OCI-M2 (cell line): ENCODE results near the gene FANCM.
A peak's percentile ranks its signal among the peaks of the same experiment; 100 is the strongest.

Source experiments
- DNase-seq: peaks from one replicate; lab custom pipeline; 2025; ENCODE audit not compliant: unreplicated experiment; lab: John Stamatoyannopoulos, UW

Gene FANCM

DNA sequence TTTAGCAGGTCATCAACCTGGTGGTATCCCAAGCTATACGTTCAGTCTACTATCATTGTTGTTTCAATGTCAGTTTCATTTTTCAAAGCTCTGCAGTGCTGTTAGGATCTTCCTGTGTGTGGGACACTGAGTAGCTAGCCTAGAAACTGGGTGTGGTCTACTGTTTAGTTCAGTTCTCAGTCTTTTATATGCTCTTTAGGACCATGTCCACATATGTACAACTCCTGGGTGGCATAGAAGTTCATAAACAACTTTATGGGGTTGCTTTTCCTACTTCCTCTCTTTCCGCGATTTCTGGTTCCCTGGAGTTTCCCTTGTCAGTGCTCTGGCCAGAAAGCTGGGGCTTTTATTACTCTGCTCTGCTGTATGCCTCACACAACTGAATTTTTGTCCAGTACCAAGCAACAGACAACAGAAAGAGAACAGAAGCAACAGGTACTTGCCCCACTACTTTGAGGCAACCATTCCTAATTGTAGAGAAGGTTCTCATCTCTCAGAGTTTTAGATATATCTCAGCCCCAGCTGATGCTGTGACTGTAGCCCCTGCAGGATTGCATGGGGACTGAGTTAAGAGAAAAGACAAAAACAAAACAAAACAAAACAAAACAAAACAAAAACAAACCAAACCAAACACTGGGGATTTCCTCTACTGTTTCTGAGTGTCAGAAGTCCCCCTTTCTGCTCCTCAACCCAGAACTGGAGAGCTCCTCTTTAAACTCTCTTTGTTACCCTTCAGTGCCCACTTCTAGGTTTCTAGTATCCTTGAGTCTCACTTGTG lies 86.9 kb downstream of the FANCM start:
- no peak for DNase-seq

DNA sequence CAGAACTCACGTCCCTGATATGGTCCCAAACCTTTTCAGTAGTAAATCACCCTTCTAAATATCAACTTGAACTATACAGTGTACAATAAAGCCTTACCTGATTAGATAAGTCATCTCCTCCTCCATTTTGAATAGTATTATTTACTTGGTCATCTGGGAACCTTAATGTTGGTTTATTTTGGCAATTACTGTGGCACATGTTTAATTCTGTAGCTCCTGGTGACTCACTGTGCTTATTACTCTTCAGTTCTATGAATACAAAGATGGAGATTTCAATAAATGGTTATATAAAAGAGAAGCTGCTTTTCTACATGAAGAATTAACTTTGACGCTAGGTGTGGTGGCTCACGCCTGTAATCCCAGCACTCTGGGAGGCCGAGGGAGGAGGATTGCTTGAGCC lies 91.8 kb downstream of the FANCM start:
- no peak for DNase-seq

DNA sequence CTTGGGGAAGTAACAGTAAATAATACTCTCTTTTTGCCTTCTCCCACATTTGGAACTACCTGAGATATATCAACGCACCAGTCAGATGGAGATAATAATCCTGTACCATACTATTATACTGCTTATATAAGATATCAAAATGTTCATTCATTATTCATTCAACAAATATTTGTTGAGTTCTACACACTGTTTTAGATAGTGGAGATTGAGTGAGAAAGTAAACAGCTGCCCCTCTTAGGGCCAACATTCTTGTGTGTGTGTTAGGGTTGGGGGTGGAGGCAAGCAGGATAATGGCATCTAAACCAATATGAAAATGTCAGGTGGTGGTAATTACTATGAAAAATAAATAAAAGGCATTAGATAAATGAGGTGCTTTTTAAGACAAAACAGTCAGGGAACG lies 103.3 kb downstream of the FANCM start:
- DNase-seq: no peak

DNA sequence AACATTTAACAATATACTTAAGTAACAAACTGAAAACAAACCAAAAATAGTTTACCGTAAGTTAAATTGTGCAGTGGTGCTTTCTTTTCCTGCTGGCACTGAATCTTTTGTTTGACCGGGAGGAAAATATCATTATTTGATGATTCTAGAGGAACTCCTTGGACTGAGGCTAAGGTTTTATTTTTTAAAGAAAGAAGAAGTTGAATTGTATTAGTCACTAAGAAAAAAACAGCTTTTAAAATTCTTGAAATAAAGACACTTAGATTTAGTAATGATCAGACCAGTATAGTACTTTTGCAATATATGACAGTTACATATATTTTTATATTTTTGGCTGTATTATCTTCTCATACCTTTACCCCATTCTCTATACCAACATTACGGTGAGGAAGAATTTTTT lies 107.0 kb downstream of the FANCM start:
- DNase-seq: no peak

DNA sequence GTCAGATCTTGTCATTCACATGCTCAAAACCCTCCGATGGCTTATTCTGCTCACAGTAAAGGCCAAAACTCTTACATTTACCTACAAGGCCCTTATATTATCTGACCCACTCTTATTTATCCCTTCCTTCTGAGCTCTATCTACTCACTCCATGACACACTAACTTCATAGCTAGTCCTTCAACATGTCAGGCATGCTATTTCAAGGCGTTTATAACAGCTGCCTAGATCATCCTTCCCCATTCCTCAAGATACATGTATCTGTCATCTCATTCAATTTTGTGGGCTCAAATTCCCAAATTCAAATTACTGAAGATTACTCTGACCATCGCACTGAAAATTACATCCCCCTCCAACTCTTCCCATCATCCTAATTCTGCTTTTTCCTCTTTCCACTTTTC lies 110.4 kb downstream of the FANCM start:
- DNase-seq: no peak

DNA sequence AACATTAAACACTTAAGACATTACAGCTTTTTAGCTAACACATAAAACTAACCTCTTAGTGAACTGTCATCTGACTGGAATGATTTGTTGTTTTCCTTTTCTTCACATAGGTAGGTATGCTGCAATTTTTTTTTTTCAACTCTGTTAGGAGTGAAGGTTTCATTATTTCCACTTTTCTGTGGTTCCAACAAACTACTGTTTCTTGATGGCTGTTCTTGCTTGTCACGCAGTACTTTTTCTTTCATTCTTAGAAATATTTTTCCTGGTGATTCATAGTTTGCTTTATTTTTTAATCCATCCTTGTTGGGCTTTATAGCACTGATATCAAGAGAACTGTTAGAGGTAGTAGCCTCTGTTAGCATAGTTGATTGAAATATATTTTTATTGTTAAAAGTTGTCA lies 111.0 kb downstream of the FANCM start:
- no peak for DNase-seq

DNA sequence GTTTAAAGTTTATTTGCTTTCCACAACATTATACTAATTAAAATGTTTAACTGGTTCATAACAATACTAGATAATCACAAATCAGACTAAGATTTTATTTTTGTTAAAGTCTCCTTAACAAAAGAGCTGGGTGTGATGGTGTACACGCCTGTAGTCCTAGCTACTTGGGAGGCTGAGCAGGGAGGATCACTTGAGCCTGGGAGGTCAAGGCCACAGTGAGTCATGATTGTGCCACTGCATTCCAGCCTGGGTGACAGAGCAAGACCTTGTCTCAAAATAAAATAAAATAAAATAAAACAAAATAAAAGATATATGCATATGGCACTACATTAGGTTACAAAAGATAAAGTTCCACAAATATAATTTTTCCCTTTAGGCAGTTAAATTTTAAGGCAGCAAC lies 111.7 kb downstream of the FANCM start:
- no peak for DNase-seq

DNA sequence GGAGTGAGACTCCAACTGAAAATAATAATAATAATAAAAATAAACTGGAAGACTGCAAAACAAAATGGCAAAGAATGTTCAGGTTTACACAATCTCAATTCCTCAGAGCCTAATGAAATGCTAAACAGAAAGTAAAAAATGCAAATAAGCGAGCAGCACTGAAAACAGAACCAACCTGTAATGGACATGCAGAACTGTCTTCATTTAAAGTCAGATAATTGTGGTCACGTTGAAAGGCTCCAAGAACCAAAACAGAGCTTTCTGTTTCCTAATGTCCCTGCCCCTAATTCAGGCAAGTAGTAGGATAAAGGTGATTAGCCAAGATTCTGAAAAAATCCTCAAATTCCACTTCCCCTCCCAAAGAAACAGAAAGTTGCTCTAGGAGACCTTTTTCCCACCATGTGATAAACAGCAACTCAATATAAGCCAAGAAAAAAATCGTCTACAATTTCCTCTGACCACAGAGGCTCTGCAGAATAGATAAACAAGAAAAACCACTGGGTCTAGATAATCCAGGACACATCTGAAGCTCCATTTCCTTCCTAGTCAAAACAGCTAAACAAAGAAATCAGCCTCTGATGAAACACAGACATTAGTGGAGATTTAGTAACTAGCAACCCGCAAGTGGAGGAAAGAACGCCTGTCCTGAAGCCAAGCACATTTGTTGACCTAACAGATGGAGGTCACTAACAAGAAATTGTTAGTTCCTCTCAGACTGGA lies 114.3 kb downstream of the FANCM start:
- peak; percentile 69 for DNase-seq
